Breast epithelium (tissue), 3 donors: ENCODE measurements around the gene LZTS3.

ENCODE experiments used
- POLR2A ChIP-seq: fragments of 450-650 bp; IDR thresholded peaks from one replicate; pipeline ENCODE4 v1.6.1; 2016; ENCODE audit warnings: antibody characterized with exemption, mild to moderate bottlenecking, moderate library complexity
- TF ChIP-seq, protein P1 (sequence below), 3 donors: fragments of 450-650 bp; IDR thresholded peaks; one replicate each; pipeline ENCODE4 v1.5.1; 2016 to 2017; ENCODE audit warnings: antibody characterized with exemption in 3 of 3, mild to moderate bottlenecking in 3 of 3, moderate library complexity in 3 of 3

DNA sequence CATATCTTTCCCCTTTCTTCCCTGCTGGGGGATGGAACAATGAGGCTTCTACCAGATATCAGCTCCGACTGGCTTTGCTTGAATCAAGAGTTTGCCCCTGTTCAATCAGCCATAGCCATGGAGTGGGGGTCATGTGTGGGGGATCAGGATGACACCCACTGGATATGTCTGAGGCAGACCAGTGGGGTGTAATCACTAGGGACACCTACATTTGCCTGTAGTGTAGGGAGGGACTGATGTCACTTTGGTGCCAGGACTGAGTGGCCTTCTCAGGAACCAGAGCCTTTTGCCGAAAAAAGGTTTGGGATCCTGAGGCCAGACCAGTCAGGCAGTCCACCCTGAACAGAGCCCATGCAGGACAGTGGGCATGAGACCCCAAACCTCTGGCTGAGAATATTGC lies 37.0 kb upstream of the LZTS3 start:
- TF ChIP-seq, protein P1, sequence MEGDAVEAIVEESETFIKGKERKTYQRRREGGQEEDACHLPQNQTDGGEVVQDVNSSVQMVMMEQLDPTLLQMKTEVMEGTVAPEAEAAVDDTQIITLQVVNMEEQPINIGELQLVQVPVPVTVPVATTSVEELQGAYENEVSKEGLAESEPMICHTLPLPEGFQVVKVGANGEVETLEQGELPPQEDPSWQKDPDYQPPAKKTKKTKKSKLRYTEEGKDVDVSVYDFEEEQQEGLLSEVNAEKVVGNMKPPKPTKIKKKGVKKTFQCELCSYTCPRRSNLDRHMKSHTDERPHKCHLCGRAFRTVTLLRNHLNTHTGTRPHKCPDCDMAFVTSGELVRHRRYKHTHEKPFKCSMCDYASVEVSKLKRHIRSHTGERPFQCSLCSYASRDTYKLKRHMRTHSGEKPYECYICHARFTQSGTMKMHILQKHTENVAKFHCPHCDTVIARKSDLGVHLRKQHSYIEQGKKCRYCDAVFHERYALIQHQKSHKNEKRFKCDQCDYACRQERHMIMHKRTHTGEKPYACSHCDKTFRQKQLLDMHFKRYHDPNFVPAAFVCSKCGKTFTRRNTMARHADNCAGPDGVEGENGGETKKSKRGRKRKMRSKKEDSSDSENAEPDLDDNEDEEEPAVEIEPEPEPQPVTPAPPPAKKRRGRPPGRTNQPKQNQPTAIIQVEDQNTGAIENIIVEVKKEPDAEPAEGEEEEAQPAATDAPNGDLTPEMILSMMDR (IDR thresholded peaks at IDR 0.05) = no peak
- TF ChIP-seq POLR2A = no peak
